H1 (cell line): Measurements from ENCODE around the gene ADGRL2. TPM values are rescaled to one million over a fixed set of nuclear protein-coding genes. Genes with fewer than 3 reads are reported as not detected.

ENCODE experiments used
- CTCF ChIA-PET: fragments of 300-600 bp; sonication (Branson Sonifier 250); formaldehyde crosslinking; loops from one replicate; lab custom pipeline; 2021; ENCODE audit not compliant: partially characterized antibody; lab: Charles Lee
- POLR2A ChIA-PET: fragments of 300-600 bp; sonication (Branson Sonifier 250); formaldehyde crosslinking; loops from one replicate; lab custom pipeline; 2021; ENCODE audit warnings: inconsistent platforms; ENCODE audit not compliant: partially characterized antibody; lab: Charles Lee
- DNase-seq, 2 experiments: peaks; one replicate each; pipeline versions ENCODE4 v3.0.0 to v3.0.0-alpha.2; 2010 to 2022; ENCODE audit warnings: low spot score in 2 of 2, low read depth in 1 of 2, mixed read lengths in 1 of 2
- FAIRE-seq: peaks from 2 replicates; lab custom pipeline; 2011; peaks lifted over from hg19 to GRCh38; lab: Jason Lieb, UNC
- H2AFZ ChIP-seq: 2 replicates; pipeline ENCODE4 v1.8.1; 2012; ENCODE audit warnings: low read length, inconsistent platforms
- H2AK5ac ChIP-seq: 2 replicates; pipeline ENCODE4 v1.6.1; 2013; ENCODE audit warnings: low read depth, low read length
- H2BK120ac ChIP-seq: replicated peaks from 2 replicates; pipeline ENCODE3; 2013; ENCODE audit warnings: low read depth, low read length, inconsistent platforms
- H2BK12ac ChIP-seq: 2 replicates; pipeline ENCODE4 v1.6.1; 2013; ENCODE audit warnings: low read depth, low read length
- H2BK15ac ChIP-seq: 2 replicates; pipeline ENCODE4 v1.6.1; 2013; ENCODE audit warnings: low read length
- H2BK20ac ChIP-seq: 2 replicates; pipeline ENCODE4 v1.6.1; 2013; ENCODE audit warnings: low read length
- H2BK5ac ChIP-seq: 2 replicates; pipeline ENCODE4 v1.6.1; 2013; ENCODE audit warnings: low read depth, low read length
- H3K14ac ChIP-seq: 2 replicates; pipeline ENCODE4 v1.6.1; 2013; ENCODE audit warnings: inconsistent platforms; ENCODE audit not compliant: insufficient read length
- H3K18ac ChIP-seq: 2 replicates; pipeline ENCODE4 v1.6.1; 2013; ENCODE audit warnings: low read length; ENCODE audit errors: extremely low read depth
- H3K23ac ChIP-seq: 2 replicates; pipeline ENCODE4 v1.6.1; 2013; ENCODE audit warnings: inconsistent platforms; ENCODE audit not compliant: insufficient read length
- H3K23me2 ChIP-seq: 2 replicates; pipeline ENCODE4 v1.6.1; 2013; ENCODE audit warnings: low read depth, low read length
- H3K27ac ChIP-seq: 2 replicates; pipeline ENCODE4 v1.6.1; 2011; ENCODE audit warnings: low read depth, low read length, inconsistent platforms
- H3K27me3 ChIP-seq, 4 experiments: replicated peaks in 1 of 4; 1 replicate in 1 of 4; 2 replicates in 3 of 4; pipeline versions ENCODE4 v1.6.1 to v1.8.1; 2011 to 2013; ENCODE audit warnings: low read length in 3 of 4, mild to moderate bottlenecking in 3 of 4, inconsistent platforms in 2 of 4, mixed read lengths in 2 of 4, moderate library complexity in 1 of 4; ENCODE audit not compliant: control insufficient read depth in 3 of 4, insufficient read depth in 3 of 4; ENCODE audit errors: extremely low read depth in 1 of 4
- H3K36me3 ChIP-seq, 4 experiments: 2 replicates each; pipeline versions ENCODE4 v1.6.1 to v1.8.1; 2011 to 2013; ENCODE audit warnings: mild to moderate bottlenecking in 4 of 4, low read length in 3 of 4, moderate library complexity in 2 of 4, control low read depth in 1 of 4, inconsistent platforms in 1 of 4; ENCODE audit not compliant: insufficient read depth in 4 of 4, control insufficient read depth in 2 of 4
- H3K4ac ChIP-seq: replicated peaks from 2 replicates; pipeline ENCODE3; 2013; ENCODE audit warnings: low read length, low read depth, mixed read lengths, inconsistent platforms; ENCODE audit not compliant: insufficient read length
- H3K4me1 ChIP-seq, 4 experiments: replicated peaks in 1 of 4; 1 replicate in 1 of 4; 2 replicates in 3 of 4; pipeline versions ENCODE4 v1.6.1 to v1.8.1; 2011 to 2013; ENCODE audit warnings: low read length in 3 of 4, inconsistent platforms in 2 of 4, mixed read lengths in 1 of 4; ENCODE audit not compliant: insufficient read depth in 4 of 4, control insufficient read depth in 3 of 4
- H3K4me2 ChIP-seq, 2 experiments: 2 replicates each; pipeline versions ENCODE4 v1.6.1 to v1.8.1; 2011 to 2013; ENCODE audit warnings: low read depth in 2 of 2, low read length in 2 of 2, control low read depth in 1 of 2, inconsistent platforms in 1 of 2, mild to moderate bottlenecking in 1 of 2; ENCODE audit not compliant: insufficient read depth in 1 of 2
- H3K4me3 ChIP-seq, 4 experiments: fragments of 200-600, 300-600 bp in 1 of 4; sonication (generic), shearing (Covaris generic), sonication (Bioruptor Twin) in 1 of 4; 2 replicates each; pipeline versions ENCODE4 v1.5.1 to v1.8.1; 2011 to 2016; ENCODE audit warnings: low read length in 4 of 4, low read depth in 3 of 4, control low read depth in 2 of 4, inconsistent platforms in 2 of 4, mild to moderate bottlenecking in 2 of 4, mixed read lengths in 1 of 4, moderate library complexity in 1 of 4; ENCODE audit not compliant: insufficient read depth in 2 of 4; ENCODE audit errors: extremely low read depth in 1 of 4
- H3K56ac ChIP-seq: replicated peaks from 2 replicates; pipeline ENCODE3; 2013; ENCODE audit warnings: low read depth, mild to moderate bottlenecking, mixed read lengths, low read length, inconsistent platforms; ENCODE audit not compliant: insufficient read length
- H3K79me1 ChIP-seq: 2 replicates; pipeline ENCODE4 v1.6.1; 2013; ENCODE audit warnings: low read depth, low read length, control low read depth
- H3K79me2 ChIP-seq, 2 experiments: 2 replicates each; pipeline versions ENCODE4 v1.6.1 to v1.8.1; 2012 to 2013; ENCODE audit warnings: low read length in 2 of 2, mild to moderate bottlenecking in 2 of 2, inconsistent platforms in 1 of 2; ENCODE audit not compliant: insufficient read depth in 2 of 2, control insufficient read depth in 1 of 2
- H3K9ac ChIP-seq, 4 experiments: replicated peaks in 1 of 4; 1 replicate in 1 of 4; 2 replicates in 3 of 4; pipeline versions ENCODE4 v1.6.1 to v1.8.1; 2011 to 2013; ENCODE audit warnings: low read depth in 3 of 4, low read length in 3 of 4, control low read depth in 2 of 4, mild to moderate bottlenecking in 2 of 4, moderate library complexity in 2 of 4, inconsistent platforms in 1 of 4; ENCODE audit errors: extremely low read depth in 1 of 4
- H3K9me3 ChIP-seq, 2 experiments: 2 replicates each; pipeline versions ENCODE4 v1.6.1 to v1.8.1; 2012 to 2013; ENCODE audit warnings: mild to moderate bottlenecking in 2 of 2, moderate library complexity in 2 of 2, control low read depth in 1 of 2, inconsistent platforms in 1 of 2, low read depth in 1 of 2, low read length in 1 of 2, mixed read lengths in 1 of 2; ENCODE audit not compliant: insufficient read depth in 2 of 2
- H4K20me1 ChIP-seq, 2 experiments: replicated peaks in 1 of 2; 2 replicates each; pipeline versions ENCODE3 to v1.8.1; 2011 to 2013; ENCODE audit warnings: inconsistent platforms in 2 of 2, low read length in 2 of 2, mild to moderate bottlenecking in 1 of 2; ENCODE audit not compliant: insufficient read depth in 2 of 2, control insufficient read depth in 1 of 2
- H4K5ac ChIP-seq: 2 replicates; pipeline ENCODE4 v1.6.1; 2013; ENCODE audit warnings: low read length, low read depth, mixed read lengths, inconsistent platforms; ENCODE audit not compliant: insufficient read length
- H4K8ac ChIP-seq: 2 replicates; pipeline ENCODE4 v1.8.0; 2013; ENCODE audit warnings: mild to moderate bottlenecking, moderate library complexity, low read length, inconsistent platforms; ENCODE audit not compliant: insufficient read depth; ENCODE audit errors: extremely low read depth
- H4K91ac ChIP-seq: replicated peaks from 2 replicates; pipeline ENCODE3; 2013; ENCODE audit warnings: low read length, mixed read lengths, inconsistent platforms; ENCODE audit not compliant: insufficient read length
- CEBPB ChIP-seq: IDR thresholded peaks from 2 replicates; pipeline ENCODE4 v1.6.1; 2012; ENCODE audit warnings: low read depth, low read length
- CHD2 ChIP-seq: IDR thresholded peaks from 2 replicates; pipeline ENCODE4 v1.6.1; 2012; ENCODE audit warnings: low read length, improper control_type of control experiment
- GTF2F1 ChIP-seq: IDR thresholded peaks from 2 replicates; pipeline ENCODE4 v1.6.1; 2012; ENCODE audit warnings: low read depth, low read length, improper control_type of control experiment, borderline replicate concordance
- JUND ChIP-seq: IDR thresholded peaks from 2 replicates; pipeline ENCODE4 v1.6.1; 2011; ENCODE audit warnings: mild to moderate bottlenecking, improper control_type of control experiment, low read length
- KDM4A ChIP-seq: IDR thresholded peaks from one replicate; pipeline ENCODE4 v1.7.1; 2012; ENCODE audit warnings: low read depth, mild to moderate bottlenecking, moderate library complexity, low read length, inconsistent platforms; ENCODE audit not compliant: severe bottlenecking
- POLR2A ChIP-seq, 2 experiments: IDR thresholded peaks; 1 replicate in 1 of 2; 2 replicates in 1 of 2; pipeline ENCODE4 v1.6.1; 2011; ENCODE audit warnings: low read depth in 2 of 2, low read length in 2 of 2, mild to moderate bottlenecking in 2 of 2; ENCODE audit errors: control extremely low read depth in 1 of 2
- RAD21 ChIP-seq, 2 experiments: IDR thresholded peaks in 1 of 2; conservative IDR thresholded peaks in 1 of 2; 2 replicates each; pipeline ENCODE4 v1.6.1; 2011; ENCODE audit warnings: low read depth in 2 of 2, low read length in 2 of 2, improper control_type of control experiment in 1 of 2, inconsistent platforms in 1 of 2, mild to moderate bottlenecking in 1 of 2, moderate library complexity in 1 of 2
- RFX5 ChIP-seq: IDR thresholded peaks from 2 replicates; pipeline ENCODE4 v1.6.1; 2011; ENCODE audit warnings: low read depth, low read length, improper control_type of control experiment, borderline replicate concordance
- SIRT6 ChIP-seq: IDR thresholded peaks from one replicate; pipeline ENCODE4 v1.7.1; 2012; ENCODE audit warnings: low read length, inconsistent platforms
- SP1 ChIP-seq: IDR thresholded peaks from 2 replicates; pipeline ENCODE4 v1.6.1; 2011; ENCODE audit warnings: low read depth, low read length
- SRF ChIP-seq: IDR thresholded peaks from 2 replicates; pipeline ENCODE4 v1.6.1; 2011; ENCODE audit warnings: mild to moderate bottlenecking, low read depth, low read length, moderate library complexity
- TBP ChIP-seq: IDR thresholded peaks from 2 replicates; pipeline ENCODE4 v1.6.1; 2011; ENCODE audit warnings: low read depth, low read length, improper control_type of control experiment
- TCF12 ChIP-seq: IDR thresholded peaks from 2 replicates; pipeline ENCODE4 v1.6.1; 2011; ENCODE audit warnings: low read depth, mild to moderate bottlenecking, low read length
- ZNF274 ChIP-seq: IDR thresholded peaks from 2 replicates; pipeline ENCODE4 v1.7.0; 2012; ENCODE audit warnings: low read length, borderline replicate concordance; ENCODE audit errors: extremely low read depth
- WGBS, 2 experiments: shearing (Covaris generic) in 1 of 2; methylation state at CpG; one replicate each; pipeline versions ENCODE4 v1.1.6 to v1.1.7; 2013 to 2015; ENCODE audit warnings: low lambda C conversion rate in 2 of 2, mixed read lengths in 2 of 2, inconsistent platforms in 1 of 2, low coverage in 1 of 2, missing lambda C conversion rate in 1 of 2; ENCODE audit not compliant: insufficient replicate concordance in 2 of 2, insufficient coverage in 1 of 2, insufficient read length in 1 of 2; ENCODE audit errors: extremely low coverage in 1 of 2, missing lambda C conversion rate in 1 of 2; 5-methylcytosine and 5-hydroxymethylcytosine counted together
- polyA plus RNA-seq, 7 experiments: library from polyadenylated mRNA; depleted of rRNA in 3 of 7; stranded (reverse) in 5 of 7; unstranded in 2 of 7; fragments of >200 nt in 5 of 7; fragments of 200-250 nt in 2 of 7; gene quantifications; 1 replicate in 5 of 7; 2 replicates in 1 of 7; 4 replicates in 1 of 7; pipeline versions ENCODE4 v1.2.1 to v1.2.3, GENCODE V29; 2011 to 2013; ENCODE audit warnings: missing spikeins in 2 of 7, mixed read lengths in 2 of 7
- total RNA-seq: library from RNA; stranded (reverse); fragmentation: NEBNext Ultra II Directional; extraction: Animal tissue kit (Norgen Biotek cat#: 25700); gene quantifications from 2 replicates; pipeline ENCODE4 v1.2.1, GENCODE V29; 2021

Gene ADGRL2
- total and polyA plus RNA-seq, 2 of the 8 experiments (the other 6 are each of a cell fraction or from before 2014, with no cell fraction given): 113 to 124 TPM

DNA sequence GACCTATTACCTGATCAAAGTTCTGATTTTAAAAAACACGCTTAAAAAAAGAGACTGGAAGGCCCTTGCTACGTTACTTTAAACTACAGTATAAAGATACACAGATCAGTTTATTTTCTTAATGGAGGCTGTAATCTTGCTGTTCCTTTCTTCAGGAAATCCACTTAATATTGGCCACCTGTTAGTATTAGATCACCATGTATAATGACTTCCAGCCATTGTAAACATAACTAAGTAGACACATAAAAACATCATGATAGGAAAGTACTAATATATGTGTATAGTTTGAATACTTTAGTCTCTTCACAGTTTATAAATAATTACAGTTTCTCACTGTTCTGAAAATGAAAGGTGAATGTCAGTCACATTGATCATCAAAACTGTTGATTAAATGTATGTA is 68.6 kb downstream of the ADGRL2 start:
- no peak overlapping the region for H3K18ac ChIP-seq
- H2BK5ac ChIP-seq: no peak overlapping the region
- 92% methylated on average over 2 of the region's 2 CpGs; no CpG with 5 or more reads in 1 of the 2 experiments for WGBS, 2 experiments
- no peaks in the 10 kb centered on the region; the same call in 1 of the 2 replicates for H3K23me2 ChIP-seq
- no peak overlapping the region for H3K56ac ChIP-seq
- H3K9ac ChIP-seq: no peak overlapping the region
- TF ChIP-seq KDM4A (no peak), POLR2A (IDR thresholded peaks at IDR 0.05; ENCODE audit: control extremely low read depth in 1 of 2, low read depth in 2 of 2, low read length in 2 of 2) (no peak), CEBPB (no peak), RFX5 (no peak), TBP (no peak), JUND (no peak), GTF2F1 (no peak), CHD2 (no peak), SRF (no peak), TCF12 (no peak), RAD21 (IDR thresholded peaks at IDR 0.05 in 1 of 2, conservative IDR thresholded peaks at IDR 0.05 in 1 of 2; ENCODE audit: low read depth in 2 of 2, low read length in 2 of 2) (no peak), ZNF274 (no peak), SIRT6 (no peak), SP1 (no peak)
- H3K36me3 ChIP-seq: peaks cover 0 to 7% (median 0%) of the 10 kb centered on the region in 4 experiments; a peak in 1 of 8 replicates
- H3K14ac ChIP-seq: no peak overlapping the region
- H3K4me3 ChIP-seq: no peak overlapping the region
- H3K27me3 ChIP-seq: no peaks in the 10 kb centered on the region
- CTCF ChIA-PET: no interaction called here
- H2BK120ac ChIP-seq: no peak overlapping the region
- no peak overlapping the region for H4K8ac ChIP-seq
- no peaks in the 10 kb centered on the region for H3K9me3 ChIP-seq
- no peak overlapping the region for H3K4me2 ChIP-seq
- H3K4me1 ChIP-seq: no peaks in the 10 kb centered on the region
- H3K79me2 ChIP-seq: peaks cover 0 to 93% of the 10 kb centered on the region in 2 experiments; a peak in 2 of 4 replicates
- no peak overlapping the region for H3K27ac ChIP-seq
- no peak overlapping the region for H3K4ac ChIP-seq
- no peak overlapping the region for H3K23ac ChIP-seq
- DNase-seq (no peak), FAIRE-seq (no peak)
- H2BK12ac ChIP-seq: no peak overlapping the region
- H2BK20ac ChIP-seq: no peak overlapping the region
- no peak overlapping the region for H2BK15ac ChIP-seq
- no peak overlapping the region for H4K5ac ChIP-seq
- POLR2A ChIA-PET: no interaction called here
- H3K79me1 ChIP-seq: no peaks in the 10 kb centered on the region; the same call in 1 of the 2 replicates
- H2AFZ ChIP-seq: no peak overlapping the region
- H4K20me1 ChIP-seq: peaks cover 0 to 3% of the 10 kb centered on the region in 2 experiments
- H4K91ac ChIP-seq: no peak overlapping the region
- H2AK5ac ChIP-seq: no peak overlapping the region
